ENCODE measurements around the gene RBCK1.
"Not testable (repeated sequence)": the region's sequence is repeated elsewhere in the genome, so short reads cannot be mapped to it uniquely, and the experiment has no call there.

- TF ChIP-seq CTCF (conservative IDR thresholded peaks at IDR 0.05; ENCODE audit: low read depth, low read length); EZH2phosphoT487 (IDR thresholded peaks at IDR 0.05; ENCODE audit: borderline replicate concordance, low read length); EZH2 (IDR thresholded peaks at IDR 0.05; ENCODE audit: low read length, unreplicated experiment): not testable (repeated sequence)
Measured at GRCh38 chr20:476561-477249, 68.6 kb downstream of the RBCK1 start.
